Stimulated activated CD4-positive, alpha-beta T cell treated with anti-CD3 and anti-CD28 coated beads, Interleukin-4, amount 100 ng/mL, for 4 hours (primary cell): Measurements from ENCODE around the gene GGN.
"Not testable (repeated sequence)": the region's sequence is repeated elsewhere in the genome, so short reads cannot be mapped to it uniquely, and the experiment has no call there.

Experiments
- DNase-seq, 2 experiments: peaks; one replicate each; pipeline ENCODE4 v3.0.0-alpha.2; 2020

The GGN gene

DNA sequence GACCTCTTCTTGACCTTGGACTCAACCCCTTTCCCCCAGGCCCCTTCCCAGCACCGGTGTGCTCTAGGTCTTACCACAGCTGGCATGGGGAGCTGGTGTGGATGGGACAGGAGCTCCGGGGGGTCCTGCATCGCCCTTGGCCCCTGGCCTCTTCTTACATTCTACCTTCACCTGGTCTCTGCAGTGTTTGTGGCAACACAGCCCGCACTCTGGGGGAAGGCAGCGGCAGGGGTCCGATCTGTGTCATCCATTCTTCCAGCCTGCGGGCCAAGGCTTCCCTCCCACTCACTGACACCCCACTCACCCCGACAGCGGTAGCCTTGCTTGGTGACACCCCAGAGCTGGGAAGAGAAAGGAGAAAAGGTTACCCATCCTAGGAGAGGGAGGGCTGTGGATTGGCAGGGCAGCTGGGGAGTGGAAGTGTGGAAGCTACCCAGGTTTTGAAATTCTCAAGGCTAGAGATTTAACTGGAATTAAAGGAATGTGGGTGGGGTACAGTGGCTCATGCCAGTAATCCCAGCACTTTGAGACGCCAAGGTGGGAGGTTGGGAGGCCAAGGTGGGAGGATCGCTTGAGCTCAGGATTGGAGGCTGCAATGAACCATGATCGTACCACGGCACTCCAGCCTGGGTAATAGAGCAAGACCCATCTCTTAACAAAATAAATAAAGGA is 23.3 kb upstream of the GGN start:
- no peak for DNase-seq

DNA sequence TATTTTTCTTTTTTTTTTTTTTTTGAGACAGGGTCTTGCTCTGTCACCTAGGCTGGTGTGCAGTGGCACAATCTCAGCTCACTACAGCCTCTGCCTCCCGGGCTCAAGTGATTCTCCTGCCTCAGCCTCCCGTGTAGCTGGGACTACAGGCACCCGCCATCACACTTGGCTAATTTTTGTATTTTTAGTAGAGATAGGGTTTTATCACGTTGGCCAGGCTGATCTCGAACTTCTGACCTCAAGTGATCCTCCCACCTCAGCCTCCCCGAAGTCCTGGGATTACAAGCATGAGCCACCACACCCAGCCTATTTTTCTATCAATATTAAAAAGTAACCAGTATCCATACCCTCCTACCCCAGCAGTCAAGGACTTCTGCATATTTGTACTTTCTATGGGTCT is 22.6 kb upstream of the GGN start:
- DNase-seq, result not testable (repeated sequence)

DNA sequence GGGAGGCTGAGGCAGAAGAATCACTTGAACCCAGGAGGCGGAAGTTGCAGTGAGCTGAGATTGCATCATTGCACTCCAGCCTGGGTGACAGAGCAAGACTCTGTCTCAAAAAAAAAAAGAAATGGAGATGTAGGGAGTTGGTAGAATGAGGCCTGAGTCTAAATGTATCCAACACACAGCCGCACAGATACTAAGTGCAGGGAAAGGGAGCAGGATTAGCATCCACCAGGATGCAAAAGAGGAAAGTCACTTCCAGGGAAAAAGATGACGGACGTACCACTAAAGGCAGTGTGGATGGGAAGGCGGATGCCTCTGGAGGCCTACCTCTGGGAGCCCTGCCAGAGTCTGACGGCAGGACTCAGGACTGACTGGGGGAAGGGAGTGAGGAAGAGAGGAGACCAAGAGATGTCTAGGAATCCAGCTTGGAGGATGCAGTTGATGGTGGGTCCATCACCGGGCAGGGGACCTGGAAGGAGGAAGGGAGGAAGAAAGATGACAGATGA is 21.8 kb upstream of the GGN start:
- no peak for DNase-seq

DNA sequence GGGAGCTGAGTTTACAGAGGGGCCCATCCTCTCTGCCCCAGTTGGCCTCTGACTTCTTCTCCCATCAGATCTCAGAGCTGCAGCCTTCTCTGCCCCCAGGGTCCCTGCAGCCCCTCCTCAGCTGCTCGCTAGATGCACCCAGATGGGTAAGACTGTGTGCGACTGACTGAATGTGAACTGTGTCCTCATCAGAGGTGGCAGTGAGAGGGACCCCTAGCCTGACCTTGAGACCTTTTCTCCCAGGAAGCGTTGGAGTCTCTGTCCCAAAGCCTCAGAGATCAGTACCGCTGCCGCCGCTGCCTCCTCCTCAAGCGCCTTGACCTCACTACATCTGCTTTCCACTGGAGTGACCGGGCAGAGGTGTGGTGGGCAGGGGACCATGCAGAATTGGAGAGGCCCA is 17.4 kb upstream of the GGN start:
- no peak for DNase-seq

DNA sequence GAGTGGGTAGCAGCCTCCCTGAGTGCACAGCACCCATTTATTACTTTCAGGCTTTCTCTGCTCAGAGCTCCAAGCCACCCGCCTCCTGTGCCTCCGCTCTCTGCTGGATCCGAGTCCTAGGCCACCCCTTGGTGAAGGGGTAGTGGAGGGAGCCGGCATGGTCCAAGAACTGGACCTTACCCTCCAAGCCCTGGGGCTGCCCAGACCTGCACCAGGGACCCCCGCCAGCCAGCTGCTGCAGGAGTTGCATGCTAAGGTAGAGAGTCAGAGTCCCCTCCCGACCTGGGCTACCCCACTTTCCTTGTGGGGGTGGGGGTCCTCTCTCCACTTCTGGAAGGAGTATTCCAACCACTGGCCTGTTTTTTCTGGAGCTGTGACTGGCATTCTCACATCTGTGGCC is 17.0 kb upstream of the GGN start:
- DNase-seq, result no peak

DNA sequence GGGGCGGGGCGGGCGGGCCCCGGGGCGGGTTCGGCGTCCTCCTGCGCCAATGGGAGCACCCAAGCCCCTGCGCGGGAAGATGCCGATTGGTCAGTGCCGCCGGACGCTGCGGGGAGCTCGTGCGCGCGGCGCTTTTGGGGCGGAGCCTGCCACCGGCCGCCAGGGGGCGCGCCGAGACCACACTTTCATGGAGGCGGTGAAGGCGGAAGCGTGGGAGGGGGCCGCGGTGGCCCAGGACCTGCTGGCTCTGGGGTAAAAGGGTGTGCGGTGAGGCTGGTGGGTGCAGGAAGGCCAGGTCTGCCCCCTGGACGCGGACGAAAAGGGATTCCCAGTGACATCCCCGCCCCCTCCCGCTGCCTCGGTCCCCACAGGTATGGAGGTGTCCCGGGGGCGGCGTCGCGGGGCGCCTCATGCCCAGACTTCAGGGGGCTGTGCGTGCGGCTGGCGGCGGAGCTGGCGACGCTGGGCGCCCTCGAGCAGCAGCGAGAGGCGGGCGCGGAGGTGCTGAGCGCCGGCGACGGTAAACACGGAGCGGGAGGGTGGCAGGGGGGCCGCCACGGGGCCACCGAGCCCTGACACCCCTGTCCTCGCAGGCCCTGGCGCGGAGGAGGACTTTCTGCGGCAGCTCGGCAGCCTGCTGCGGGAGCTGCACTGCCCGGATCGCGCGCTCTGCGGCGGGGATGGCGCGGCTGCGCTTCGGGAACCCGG is 15.3 kb upstream of the GGN start, which contains the start of gene FAM98C:
TSS of gene FAM98C (plus strand) at position 127 of the 708 bp plus-strand sequence. CDS start at position 188, 61 bp downstream.
- DNase-seq, result peak; percentile 97 to 98

DNA sequence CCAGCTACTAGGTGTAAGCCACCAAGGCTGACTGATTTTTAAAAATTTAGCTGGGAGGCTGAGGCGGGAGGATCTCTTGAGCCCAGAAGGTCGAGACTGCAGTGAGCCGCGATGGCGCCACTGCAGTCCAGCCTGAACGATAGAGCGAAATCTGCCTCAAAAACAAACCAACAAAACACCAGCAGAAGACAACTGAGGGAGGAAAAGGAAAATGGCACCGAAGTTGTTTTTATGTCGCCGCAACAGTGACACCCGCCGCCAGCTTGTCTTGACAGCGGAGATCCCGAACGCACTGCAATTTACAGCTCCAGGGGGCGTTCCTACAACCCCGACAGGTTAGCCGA is 14.8 kb upstream of the GGN start:
- DNase-seq, result no peak

DNA sequence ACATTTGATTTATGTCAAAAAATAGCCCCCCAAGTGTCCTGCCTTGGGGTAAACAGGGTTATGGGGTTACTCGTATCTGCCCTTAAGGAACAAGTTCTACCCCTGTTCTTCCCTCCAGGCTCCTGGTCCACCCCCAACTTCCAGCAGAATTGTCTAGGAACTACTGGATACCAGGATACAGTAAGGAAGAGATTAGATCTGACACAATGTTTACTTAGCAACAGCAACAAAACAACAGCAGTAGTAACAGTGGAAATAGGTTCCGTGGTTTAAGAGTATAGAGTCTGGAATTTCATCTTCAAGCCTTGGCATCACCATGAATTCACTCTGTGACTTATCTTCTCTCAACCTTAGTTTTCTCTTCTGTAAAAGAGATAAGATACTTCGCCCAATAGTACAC is 13.3 kb upstream of the GGN start:
- DNase-seq, result no peak

DNA sequence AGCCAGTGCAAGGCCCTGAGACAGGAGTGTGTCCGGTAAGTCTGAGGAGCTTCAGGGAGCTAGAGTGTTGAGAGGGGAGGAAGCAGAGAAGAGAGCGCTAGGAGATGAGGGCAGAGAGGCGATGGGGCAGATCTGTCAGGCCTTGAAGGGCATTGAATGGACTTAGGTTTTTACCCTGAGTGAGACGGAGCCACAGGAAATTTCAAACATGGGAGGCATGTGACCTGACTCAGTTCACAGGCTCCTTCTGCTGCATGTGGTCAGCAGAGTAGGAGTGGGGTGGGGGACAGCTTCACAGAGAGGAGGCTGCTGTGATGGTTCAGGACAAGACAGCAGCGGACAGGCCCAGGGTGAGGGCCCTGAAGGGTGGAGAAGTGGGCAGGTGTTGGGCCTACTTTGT is 12.5 kb upstream of the GGN start:
- no peak for DNase-seq

DNA sequence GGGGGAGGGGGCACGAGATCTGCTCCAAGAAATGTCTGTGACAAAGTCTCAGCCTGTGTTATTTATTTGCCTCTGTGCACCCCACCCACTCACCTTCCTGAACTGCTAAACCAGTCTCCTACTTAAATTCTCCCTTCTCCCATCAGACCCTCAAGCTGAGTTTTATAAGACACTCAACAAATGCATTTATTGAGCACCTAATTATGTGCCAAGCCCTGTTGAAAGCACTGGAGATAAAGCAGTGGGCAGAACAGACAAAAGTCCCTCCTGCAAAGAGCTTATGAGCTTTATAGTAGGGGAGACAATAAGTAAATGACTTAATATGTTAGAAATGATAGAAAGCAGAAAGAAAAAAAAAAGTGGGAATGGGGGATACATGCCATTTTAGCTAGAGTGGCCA is 11.7 kb upstream of the GGN start:
- no peak for DNase-seq

DNA sequence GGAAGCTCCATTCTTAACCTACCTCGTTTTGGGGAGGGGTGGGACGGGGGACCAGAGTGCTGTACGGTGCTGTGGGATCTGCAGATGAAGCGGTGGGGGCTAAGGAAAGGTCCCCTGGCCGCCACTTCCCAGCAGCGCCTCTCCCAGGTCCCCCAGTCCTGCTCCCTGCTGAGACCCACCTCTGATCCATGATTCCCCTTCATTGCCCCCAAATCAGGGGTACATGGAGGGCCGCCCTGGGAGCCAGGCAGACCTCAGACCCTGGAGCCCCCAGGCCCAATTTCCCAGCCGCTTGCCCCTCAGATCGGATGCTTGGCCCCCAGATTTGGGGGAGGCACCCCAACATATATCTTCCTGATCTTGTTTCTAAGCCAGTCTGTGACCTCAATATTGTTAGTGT is 11.2 kb upstream of the GGN start:
- no peak for DNase-seq

DNA sequence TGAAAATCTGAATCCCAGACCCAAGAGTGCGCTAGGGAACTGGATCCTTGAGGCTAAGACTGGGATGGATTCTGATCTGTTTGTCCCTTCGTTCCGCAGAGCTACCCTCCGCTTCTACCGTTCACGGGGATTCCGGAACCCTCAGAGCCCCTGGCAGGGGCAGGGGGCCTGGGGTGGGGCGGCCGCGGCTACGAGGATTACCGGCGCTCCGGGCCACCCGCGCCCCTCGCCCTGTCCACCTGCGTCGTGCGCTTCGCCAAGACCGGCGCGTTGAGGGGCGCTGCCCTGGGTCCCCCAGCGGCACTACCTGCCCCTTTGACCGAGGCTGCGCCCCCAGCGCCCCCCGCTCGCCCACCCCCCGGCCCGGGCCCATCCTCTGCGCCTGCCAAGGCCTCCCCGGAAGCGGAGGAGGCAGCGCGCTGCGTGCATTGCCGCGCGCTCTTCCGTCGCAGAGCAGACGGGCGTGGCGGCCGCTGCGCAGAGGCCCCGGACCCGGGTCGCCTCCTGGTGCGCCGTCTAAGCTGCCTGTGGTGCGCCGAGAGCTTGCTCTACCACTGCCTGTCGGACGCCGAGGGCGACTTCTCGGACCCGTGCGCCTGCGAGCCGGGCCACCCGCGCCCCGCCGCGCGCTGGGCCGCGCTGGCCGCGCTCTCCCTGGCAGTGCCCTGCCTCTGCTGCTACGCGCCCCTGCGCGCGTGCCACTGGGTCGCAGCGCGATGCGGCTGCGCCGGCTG is 7.7 kb upstream of the GGN start:
- DNase-seq, result peak; percentile 36 to 58

DNA sequence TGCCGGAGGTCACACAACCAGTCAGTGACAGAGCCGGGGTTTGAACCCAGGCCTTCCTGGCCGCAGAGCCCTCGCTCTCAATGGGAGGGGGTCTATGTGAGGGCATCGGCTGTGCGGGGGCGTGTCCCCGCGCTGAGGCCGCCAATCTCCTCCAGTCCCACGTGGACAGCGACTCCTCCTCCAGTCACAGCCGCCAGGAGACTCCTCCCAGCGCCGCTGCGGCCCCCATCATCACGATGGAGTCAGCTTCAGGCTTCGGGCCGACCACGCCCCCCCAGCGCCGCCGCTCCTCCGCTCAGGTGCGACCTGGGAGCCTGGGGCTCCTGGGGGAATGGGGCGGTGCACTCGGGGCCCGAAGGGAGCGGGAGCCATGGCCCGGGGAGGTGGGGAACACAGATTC is 6.7 kb upstream of the GGN start:
- DNase-seq, result peak; percentile 71 to 73

DNA sequence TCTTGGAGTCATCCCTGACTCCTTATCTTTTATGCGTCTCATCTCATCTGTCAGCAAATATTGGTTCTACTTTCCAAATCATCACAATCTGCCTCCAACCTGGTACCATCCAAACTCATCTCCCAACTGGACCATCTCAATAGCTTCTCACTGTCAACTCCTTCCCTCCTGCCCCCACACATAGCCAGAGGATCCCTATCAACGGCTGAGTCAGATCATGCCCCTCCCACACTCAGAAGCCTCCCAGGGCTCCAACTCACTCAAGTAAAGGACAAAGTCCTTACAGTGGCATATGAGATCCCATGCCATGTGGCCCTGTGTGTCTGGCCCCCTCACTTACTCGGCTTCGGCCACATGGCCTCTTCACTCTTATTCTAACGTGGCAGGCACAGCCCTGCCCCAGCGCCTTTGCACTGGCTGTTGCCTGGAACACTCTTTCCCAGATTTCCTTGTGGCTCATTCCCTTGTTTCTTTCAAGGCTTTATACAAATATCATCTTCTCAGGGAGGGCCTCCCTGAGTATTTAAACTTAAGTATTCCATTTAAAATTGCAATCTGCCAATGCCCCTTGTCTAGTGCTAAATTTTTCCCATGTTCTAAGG is 5.0 kb upstream of the GGN start:
- DNase-seq, result no peak

DNA sequence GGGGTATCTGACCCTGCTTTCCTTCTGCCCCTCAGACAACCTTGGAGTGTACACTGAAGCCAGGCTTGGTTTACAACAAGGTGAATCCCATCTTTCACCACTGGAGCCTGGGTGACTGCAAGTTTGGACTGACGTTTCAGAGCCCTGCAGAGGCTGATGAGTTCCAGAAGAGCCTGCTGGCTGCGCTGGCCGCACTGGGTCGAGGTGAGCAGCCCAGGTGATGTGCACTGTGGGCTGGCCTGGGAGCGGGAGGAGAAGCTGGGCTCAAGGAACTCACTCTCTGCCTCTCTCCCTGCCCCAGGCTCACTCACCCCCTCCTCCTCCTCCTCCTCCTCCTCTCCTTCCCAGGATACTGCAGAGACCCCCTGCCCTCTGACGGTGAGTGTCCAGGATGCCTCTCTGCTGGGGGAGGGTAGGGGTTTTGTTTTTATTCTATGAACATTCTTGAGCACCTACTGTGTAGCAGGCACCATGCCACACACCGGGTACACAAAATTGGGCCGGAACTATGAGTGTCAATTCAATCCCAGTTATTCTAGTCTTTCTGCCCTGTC is 4.2 kb upstream of the GGN start:
- no peak for DNase-seq

DNA sequence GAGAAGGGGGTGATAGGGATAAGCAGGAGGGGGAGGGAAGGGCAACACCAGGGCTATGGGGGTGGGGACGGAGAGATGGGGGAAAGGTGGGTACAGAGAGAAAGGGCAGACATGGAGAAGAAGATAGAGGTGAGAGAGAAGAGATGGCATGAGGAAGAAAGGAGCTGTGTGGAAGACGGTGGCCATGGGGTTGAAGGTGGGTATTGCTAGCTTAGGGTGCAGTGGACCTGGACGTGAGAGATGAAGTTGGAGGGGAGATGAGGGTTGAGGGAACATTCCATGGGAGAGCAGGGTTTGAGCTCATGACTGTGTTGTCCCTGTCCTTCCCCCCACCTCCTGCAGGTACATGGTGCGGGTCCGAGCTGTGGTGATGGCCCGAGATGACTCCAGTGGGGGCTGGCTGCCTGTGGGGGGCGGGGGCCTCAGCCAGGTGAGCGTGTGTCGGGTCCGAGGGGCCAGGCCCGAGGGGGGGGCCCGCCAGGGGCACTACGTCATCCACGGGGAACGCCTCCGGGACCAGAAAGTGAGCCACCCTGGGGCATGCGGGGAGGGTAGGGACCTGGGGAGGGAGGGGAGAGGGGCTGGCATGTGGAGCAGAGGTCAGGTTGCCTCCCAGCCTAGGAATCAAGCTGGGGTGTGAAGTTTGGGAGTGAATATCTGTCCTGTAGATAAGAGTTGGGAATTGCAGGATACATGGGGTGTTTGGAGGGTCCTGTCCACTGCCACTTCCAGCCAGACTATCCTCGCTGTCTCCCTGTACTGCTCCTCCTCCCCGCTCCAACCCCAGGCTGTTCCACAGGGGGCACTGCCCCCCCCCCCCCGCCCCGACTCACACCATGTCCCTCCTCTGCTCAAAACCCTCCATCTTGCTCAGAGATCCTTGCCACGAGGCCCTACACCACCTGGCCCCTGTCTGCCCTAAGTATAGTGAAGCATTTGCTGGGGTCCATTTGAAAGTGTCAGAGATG is 2.4 kb upstream of the GGN start:
- no peak for DNase-seq

DNA sequence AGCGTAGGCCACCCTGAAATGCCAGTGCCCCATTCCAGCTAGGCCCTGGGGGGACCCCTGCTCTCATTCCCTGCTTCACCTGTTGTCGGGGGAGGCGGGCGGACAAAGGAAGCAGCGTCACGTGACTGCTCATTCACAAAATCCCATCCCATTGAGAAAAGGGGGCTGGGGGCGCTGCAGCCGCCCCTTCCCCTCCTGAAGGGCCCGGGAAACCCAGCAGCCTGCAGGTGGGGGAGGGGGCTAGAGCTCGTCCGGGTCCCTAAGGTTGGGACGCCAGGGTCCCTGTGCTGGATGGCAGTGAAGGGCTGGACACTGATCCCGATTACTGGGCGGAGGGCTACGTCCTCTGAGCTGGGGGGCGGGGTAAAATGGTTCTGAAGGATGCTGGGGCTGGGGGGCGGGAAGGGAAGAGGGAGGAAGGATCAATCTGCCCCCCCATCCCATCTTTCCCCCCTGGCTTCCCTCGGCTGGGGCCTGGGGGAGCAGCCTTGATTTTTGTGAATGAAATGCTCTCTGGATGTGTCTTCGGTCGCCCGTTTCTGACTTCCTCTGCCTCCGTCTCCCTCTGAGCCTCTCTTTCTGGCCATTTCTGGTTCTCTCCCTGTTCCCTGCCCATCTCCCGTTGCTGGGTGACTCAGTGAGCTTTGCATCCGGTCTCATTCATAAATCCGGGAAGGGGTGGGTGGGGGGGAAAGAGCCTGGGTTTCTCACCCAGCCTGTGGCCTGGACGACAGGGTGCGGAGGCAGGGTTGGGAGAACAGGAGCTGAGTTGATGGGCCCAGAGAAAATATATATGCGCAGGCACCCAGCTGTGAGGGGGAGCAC is 1.5 kb upstream of the GGN start:
- DNase-seq, result no peak

DNA sequence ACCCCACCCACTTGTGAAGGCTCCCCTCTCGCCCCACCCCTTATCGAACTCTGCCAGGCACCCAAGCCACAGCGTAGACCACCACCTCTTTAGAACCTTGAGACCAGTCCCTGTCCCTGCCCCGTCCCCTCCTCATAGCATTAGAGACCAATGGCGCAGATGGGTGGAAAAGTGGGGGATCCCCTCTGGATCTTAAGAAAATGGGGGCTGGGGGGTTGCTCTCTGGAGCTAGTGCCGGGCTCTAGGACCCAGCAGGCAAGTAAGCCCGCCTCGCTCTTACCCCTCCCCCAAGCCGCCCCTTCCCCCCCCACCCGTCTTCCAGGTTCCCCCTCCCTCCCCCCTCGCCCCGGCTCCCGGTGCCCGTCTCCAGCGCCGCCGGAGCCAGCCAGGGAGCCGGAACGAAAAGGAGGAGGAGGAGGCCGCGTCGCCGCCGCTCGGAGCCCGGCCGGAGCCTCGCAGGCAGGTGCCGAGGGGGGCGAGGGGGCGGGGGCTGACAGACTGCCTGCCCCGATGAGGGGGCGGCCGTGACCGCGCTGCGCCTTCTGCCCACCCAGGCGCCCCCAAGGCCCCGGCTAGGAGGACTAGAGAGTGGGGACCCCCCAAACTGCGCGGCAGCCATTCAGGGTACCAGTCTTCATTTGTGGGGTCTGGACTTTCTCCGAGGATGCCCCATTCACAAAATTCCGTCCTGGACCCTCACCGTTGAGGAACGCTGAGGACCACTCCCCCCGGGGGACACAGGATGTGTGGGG is 691 bp upstream of the GGN start, which contains the start of gene SPRED3:
TSS of gene SPRED3 (plus strand) at position 349 of the 752 bp plus-strand sequence. CDS start 1,606 bp downstream, outside the sequence.
- DNase-seq, result no peak

DNA sequence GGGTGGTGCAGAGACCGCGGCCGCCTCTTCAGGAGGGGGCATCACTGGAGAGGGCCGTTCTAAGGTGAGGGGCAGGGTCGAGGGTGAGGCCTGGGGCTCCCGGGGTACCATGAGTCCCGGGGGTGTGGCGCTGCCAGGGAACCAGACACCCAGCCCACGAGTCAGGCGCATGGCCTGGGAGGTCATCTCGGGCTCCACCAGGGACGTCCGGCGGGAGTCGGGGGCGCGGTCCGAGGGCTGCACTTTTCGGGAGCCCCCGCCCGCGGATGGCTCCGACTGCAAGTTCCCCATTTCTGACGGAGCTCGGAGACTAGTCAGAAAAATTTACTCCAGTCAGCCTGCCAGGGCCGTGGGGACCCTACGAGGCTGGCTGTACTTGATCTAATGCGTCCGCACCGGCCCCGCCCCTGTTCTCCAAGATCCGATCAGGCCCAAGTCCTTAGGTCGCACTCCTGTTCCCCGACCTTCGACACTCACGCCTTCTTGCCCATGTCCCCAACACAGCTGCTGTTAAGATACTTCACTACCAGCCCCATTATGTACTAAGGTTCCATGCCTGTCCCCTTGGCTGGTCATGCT is 774 bp downstream of the GGN start:
- DNase-seq, result no peak
